ENCODE measurements around the gene OSBPL3.

The OSBPL3 gene

DNA sequence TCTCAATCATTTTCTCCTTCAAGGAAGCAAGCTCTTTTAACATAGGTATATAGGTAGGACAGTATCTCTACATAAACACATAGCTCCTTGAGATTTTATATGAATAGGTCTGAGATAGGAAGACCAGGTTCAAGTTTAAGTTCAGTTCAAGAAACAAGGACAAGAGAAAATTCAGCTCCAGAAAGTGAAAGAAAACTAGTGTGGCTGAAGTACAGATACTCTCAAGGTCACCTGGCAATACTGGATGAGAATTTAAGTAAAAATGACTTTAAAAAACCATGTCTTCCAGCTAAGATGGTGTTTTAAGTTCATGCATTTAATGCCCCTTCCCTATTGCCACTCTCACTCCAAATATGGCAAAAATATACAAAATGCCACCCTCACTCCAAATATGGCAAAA lies 91.3 kb downstream of the OSBPL3 start:
- no peak for DNase-seq

DNA sequence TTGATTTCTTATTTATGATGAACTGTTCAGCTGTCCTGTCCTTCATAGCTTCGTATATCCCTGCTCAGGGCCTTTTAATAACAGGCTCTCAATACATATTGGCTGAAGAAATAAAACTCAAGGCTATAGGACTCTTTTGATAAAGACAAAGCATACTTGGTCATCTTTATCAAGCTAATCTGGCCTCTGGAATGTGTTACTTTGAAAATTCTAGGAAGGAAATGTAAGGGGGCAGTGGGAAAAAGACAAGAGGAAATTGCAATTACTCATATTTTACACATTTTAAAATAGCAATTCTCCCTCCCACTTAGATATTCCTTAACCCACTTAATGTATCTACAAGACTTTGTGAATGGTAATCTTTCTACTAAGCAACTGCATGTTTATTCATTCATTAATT lies 94.3 kb downstream of the OSBPL3 start:
- DNase-seq = no peak

DNA sequence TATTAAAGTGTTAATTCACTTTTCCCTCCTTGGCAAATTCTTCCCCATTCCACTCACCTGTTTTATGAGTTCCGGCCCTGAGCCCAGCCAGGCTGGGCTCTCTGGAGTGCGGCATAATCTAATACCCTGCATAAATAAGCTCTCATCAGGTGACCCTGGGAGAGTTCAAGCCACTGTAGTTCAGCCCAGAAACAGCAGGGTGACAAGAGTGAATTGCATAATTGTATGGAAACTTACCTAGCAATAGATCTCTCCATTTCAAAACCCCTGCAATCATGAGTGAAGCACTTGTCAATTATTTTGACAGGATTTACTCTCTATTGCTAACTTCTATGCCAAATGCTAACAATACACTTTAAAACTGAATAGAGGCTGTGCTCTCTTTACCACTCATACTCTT lies 94.7 kb downstream of the OSBPL3 start:
- no peak for DNase-seq

DNA sequence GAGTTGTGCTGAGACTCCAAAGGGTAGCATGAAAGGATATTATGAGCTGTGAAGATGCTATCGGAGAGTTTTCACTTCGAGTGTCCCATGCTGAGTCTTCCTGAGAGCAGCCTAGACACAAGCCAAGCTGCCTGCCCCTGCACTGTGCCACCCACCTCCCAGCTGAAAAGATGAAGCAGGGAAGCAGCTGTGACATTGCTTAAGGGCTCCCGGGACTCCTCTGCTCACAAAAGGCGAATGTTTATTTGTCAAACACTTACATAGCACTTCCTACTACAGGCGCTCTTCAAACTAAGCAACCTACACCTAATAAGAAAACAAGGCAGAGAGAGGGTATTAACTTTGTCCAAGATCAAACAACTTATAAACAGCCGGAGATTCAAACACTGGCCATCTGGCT lies 95.6 kb downstream of the OSBPL3 start:
- no peak for DNase-seq

DNA sequence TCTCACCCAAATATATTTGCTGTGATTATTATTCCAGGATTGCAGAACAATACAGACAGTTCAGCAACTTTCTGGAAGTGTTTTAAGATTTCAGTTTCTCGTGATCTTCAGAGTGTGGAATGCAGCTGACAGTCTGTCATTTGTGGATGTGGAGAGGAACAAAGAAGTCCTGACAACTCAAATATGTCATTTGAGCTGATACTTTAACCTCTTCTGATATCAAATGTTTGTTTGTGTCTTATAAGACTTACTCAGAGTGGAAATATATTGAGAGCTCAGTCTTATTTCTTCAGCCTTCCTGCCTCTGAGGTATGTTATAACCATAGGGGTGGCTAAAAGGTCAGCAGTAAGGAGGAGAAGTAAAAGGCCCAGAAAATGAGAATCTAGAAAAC lies 96.4 kb downstream of the OSBPL3 start:
- no peak for DNase-seq

DNA sequence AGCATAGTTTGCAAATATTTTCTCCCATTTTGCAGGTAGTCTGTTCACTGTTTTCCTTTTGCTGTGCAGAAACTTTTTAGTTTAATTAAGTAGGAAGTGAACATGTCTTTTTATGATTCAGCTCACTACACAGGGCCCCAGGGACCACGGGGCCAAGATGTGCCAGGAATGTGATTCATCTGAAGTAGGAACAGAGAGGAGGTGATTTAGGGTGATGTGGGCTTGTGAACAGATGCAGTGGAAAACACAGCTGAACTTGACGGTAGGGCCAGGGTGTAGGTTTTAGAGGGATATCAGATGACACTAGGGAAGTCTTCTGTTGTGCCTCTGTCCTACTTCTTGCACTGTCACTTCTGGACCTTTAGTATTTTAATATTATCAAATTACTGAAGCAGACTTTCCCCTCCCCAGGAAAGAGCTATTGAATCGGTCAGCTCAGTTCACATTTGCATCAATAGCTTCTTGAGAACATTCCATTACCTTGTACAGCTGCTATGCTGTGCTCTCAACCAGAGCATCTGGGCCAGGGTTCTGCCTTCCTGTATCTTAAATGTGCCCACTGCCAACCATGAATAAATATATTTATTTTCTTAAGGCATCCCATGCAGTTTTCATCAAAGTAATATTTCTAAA lies 96.9 kb downstream of the OSBPL3 start:
- DNase-seq = no peak

DNA sequence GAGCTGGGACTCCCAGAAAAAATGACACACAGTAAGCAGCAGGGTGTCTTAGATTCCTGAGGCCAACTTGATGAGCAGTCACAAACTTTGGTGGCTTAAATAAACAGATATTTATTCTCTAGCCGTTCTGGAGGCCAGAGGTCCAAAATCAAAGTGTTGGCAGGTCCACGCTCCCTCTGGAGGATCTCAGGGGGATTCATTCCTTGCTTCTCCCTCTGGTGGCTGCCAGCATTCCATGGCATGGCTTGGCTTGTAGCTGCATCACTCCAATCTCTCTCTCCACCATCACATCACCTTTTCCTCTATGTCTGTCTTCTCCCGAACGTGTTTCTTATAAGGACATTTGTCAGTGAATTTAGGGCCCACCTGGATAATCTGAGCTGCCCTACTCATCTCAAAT lies 98.4 kb downstream of the OSBPL3 start:
- no peak for DNase-seq

DNA sequence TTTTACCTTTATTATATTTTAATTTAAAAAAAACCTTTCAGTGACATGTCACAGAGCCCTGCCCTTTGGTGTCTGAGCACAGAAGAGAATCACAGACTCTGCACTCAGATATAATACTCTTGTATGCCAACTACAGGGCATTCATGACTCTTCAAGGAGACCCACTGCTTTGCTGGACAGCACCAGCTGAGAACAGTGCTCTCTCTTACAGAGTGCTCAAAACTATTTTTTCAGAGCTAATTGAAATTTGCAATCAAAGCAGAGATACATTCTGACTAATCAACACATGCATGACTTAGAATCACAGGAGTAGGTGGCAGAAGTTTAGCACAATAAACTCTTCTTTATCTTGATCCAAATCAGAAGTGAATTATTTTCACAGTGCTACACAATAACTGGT lies 99.1 kb downstream of the OSBPL3 start:
- DNase-seq = no peak

DNA sequence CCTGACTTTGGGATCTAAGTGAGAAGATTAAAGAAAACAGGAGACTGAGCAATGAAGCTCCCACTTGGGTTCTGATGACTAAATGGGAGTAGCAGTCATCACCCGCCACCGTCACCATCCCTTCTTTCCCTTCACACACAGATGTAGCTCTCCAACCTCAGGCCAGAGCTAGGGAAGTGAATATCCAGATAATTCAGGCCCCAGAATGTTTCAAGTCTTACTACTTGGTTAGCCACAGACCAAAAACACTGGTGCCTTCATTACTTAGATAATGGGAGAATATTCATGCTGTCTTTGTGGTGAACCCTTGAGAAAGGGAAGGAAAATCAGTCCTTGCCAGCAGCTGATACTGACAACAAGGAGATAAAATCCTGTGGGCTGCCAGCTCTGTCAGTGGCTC lies 100.7 kb downstream of the OSBPL3 start:
- no peak for DNase-seq

DNA sequence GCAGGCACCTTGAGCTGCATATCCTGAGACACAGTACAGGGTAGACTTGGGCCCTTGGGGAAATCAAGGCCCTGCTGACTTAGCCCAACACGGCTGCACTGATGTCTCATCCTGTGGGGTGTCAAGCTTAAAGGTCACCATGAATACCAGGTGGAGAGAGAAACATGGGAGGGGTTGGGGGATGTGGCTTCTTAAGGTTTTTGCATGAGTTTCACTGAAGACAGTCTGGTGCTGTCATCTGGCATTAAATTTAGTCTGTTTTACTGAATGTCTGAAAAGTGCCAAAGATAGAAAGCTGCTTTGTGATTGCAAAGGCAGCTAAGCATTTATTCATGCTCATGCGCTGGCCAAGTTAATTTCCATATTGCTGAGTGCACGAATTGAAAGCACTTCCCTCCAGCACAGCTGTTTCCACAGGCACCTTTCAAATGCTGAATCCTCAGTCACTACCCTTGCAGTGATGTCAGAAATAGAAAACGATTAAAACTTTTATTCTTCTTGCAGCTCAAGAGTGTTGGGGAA lies 102.1 kb downstream of the OSBPL3 start:
- peak; percentile 17 to 26 for DNase-seq

DNA sequence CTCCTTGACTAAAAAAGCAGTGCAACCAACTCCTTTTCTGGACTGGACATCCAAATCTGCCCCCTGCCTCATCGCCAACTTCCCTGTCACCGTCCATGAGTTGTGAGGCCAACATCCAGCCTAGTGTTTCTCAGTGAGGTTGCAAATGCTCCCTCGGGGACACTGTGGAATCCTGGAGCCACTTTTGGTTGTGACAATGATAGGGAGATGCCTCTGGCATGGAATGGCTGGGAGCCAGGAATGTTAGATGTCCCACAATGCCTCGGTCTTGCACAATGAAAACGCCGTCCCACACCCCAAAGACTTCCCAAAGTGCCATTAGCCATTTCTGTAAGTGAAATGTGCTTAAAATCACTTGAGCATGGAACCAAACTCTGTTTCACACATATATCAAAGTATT lies 105.2 kb downstream of the OSBPL3 start:
- no peak for DNase-seq

DNA sequence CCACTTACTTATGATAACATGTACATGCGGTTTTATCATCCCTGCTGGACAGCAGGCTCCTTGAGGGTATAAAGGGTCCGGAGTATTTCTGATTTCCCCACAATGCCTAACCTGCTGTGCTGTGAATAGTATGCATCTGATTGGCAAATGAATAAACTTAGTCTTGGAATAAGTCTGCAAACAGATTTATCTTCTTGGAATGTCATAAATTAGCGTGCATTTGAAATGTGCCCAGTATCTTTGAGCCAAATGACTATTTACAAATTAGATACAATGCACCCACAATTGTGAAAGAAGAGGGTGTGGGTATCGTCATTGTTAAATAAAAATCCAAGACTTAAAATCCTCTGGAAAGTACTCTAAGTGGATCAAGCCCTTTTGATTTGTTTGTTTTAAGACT lies 106.0 kb downstream of the OSBPL3 start:
- no peak for DNase-seq

DNA sequence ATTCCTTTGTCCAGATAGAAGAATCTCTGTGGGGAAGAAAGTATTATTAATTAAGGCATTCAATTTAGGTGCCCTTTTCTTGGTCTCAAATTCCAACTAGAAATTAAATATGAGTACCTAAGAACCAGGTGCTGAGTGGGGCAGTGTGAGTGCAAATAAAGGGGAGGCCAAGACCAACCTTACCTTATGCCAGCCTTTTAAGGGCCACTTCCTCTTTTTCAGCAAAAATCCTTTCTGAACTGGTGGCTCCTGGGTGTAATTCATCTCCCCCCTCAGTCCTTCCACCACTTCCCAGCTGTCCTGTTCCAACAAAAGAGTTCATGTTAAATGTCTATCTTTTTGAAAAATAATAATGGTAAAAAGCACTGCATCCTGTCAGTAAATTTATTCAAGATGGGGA lies 108.2 kb downstream of the OSBPL3 start:
- no peak for DNase-seq

DNA sequence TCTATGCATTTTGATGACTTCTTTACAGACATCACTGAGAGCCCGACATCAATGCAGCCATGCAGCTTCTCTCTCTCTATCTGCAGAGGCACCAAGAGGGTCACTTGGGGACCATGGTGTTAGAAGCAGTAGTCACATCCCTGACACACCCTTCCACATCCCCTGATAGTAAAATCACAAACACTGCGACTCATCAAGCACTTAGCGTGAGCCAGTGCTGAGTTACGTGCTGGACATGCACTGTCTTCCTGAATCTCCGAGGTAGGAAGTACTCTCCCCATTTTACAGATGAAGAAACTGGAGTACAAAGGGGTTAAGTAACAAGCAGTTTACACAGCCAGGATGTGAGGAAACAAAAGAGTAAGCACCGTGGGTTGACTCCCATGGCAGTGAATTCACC lies 109.2 kb downstream of the OSBPL3 start:
- no peak for DNase-seq

DNA sequence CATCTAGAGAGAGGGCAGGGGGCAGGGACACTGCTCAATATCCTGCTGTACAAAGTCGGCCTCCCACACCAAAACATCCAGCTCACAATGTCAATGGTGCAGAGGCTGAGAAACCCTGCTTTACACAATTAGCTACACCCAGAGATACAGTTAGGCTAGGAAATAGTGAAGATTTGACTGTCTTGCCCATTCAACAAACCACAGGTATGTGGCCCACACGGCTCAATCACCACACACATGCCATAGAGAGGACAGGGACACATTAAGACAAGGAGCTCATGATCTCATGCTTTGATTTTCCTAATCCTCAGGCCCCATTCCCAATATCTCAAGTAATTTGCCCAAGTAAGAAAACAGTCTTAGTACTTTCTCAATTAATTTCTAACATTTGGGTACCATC lies 110.4 kb downstream of the OSBPL3 start:
- DNase-seq = no peak

DNA sequence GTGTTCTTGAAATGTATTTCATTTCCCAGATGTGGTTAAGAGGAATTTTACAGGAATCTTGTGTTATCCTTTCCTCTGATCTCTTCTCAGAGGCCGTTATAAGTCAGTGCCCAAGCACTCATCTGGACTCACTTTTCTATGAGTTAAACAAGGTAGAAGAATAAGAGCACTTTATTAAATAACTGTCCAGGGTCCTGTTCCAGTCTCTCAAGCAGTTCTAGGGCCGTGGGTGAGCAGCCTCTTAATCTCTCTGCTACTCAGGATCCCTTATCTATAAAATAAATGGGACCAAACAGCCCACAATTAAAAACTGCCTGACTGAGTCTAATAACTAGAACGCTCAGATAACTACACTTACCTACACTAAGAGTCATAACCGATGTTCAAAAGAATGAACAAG lies 111.2 kb downstream of the OSBPL3 start:
- no peak for DNase-seq

DNA sequence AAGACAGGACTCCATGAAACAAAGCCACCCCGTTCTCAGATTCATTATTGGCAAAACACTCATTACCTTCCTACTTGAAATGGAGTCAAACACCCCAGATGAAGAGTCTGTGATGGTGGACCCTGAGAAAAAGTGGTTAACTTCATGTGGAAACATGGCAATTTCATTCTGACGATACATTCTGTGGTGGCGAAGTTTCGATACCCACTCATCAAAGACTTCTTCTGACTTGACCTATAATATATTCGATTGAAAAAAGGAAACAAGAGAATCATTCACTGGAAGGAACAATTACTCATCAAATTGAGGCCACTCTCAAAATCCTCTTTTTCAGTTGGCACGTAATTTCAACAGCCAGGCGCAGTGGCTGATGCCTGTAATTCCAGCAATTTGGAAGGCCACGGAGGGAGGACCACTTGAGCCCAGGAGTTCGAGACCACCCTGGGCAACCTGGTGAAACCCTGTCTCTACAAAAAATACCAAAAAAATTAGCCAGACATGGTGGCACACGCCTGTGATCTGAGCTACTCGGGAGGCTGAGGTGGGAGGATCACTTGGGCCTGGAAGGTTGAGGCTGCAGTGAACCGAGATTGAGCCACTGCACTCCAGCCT lies 113.9 kb downstream of the OSBPL3 start:
- no peak for DNase-seq

DNA sequence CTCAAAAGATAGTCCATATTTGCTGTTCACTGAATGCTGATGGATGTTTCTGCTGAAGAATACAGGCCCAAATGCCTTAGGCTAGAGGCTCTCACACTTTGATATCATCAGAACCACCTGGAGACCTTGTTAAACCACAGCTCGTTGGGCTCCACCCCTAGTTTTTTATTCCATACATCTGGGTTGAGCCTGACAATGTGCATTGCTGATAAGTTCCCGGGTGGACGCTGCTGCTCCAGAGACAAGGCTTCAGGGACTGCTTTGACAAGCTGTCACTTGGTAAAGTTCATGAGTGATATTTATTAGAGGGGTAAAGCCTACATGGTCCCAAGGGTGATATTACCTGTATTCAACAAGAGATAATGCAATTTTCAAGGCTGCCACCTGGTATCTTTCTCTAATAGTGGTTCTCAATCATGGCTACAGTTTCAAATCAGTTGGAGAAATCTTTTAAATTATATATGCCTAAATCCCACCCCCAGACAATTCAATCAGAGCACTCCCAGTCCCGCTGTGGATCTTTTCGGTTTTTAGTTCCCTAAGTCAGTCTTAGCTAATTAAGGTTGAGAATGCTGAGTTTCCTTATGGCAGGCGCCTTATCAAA lies 115.7 kb downstream of the OSBPL3 start:
- no peak for DNase-seq

DNA sequence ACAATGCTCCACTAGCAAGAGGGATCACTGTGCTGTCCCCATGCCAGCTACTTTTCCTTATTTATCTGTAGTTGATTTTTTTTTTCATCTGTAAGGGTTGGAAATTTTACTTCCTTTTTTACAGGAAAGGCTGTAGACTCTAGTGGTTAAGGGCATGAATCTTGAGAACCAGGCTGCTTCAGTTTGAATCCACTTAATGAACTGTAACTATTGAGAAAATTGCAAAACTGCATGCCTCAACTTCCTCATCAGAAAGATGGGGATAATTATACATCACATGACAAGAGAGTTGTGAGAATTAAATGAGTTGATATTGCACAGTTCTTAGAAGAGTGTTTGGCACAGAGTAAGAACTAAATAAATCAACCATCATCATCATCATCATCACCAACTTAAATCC lies 116.4 kb downstream of the OSBPL3 start:
- DNase-seq = no peak

DNA sequence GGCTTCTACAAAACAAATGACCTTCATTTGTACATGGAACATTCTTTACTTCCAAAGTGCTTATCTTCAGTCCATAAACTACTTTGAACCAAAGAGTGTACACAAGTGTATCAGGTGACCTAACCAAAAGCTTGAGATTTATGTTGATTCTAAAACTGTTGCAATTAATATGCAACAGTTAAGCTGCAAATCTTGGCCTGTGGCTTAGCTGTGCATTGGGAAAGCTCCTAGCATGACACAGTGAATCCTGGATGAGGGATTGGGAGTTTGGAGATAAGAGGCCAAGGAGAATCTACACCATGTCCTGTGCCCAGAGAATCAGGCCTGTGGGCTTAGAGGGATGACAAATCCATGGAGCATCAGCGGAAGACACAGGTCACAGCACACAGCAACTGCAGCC lies 117.5 kb downstream of the OSBPL3 start:
- no peak for DNase-seq

DNA sequence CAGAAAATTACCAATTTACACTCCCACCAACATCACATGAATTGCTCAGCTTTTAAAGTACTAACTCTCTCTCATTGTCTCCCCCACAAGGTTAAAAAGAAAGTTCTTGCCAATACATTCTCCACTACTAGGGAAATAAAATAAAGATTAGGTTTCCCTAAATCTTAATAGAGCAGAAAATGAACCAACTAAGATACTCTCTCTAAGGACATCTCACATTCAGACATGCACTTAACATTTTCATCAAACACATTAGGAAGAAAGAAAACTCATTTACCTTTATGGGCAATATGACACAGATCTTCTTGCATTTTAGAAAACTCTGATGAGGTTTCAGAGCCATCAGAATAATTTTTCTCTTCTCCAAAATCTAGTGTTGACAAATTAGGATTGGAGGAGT lies 118.6 kb downstream of the OSBPL3 start:
- DNase-seq = no peak

DNA sequence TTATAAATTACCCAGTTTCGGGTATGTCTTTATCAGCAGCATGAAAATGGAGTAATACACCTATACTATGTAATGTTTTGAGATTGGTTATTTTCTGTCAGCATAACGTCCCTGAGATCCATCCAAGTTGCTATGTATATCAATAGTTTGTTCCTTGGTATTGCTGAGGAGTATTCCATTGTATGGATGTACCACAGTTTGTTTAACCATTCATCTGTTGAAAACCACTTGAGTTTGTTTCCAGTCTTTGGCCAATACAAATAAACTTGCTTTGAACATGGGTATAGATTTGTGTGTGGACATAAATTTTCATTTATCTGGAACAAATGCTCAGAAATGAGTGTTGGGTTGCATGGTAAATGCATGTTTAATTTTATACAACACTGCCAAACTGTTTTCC lies 119.4 kb downstream of the OSBPL3 start:
- no peak for DNase-seq

DNA sequence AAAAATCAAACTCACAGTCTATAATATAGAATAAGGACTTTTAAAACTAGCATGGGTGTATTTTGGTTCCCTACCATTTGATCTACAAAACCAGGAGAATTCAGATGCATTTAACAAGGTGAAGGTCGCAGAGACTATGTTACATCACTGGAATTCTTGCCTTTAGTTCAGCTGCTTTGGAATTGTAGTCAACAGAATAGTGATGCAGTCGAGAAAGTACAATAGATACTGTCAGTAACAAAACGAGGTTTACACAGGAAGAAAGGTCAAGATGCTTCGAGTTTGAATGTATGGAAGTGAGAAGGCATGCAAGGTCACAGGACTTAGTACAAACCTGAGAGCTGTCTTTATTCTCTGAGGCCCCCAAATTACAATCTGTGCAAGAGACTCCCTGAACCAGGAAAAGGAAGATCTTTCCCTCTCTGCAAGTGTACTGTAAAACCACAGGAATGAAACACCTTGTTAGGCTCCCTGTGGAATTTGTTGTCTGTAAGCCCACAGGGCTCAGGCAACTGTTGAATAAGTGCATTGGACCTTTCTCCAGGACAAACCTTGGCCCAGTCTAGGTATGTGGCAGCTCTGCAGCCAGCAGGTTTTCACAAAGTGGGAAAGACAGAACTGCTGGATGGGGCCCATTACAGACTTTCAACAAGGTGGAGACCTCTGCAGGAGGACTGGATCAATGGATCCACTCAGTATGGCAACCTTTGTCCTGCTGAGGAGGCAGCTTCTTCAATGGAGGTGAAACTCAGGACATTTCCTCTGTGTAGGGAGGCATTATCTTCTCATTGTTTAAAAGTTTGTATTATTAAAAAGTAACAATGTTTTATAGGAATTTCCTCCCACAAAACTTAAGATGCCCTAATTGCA lies 121.6 kb downstream of the OSBPL3 start:
- no peak for DNase-seq

DNA sequence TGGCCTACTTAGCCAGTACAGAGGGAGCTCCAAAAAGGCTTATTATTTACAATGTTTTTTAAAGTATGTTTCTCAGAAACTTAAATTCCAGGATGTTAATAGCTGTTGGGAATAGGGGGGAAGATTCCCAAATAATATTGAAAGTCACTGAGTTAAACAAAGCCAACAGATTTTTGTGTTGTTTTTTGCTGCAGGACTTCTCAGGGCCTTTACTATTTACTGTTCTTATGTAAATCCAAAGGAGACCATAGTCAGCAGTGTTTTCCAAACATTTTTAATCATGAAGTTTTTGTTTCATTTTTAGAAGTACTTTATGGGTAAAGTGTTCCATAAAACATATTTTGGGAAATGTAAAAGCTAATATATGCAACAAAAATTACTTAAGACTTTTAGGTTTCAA lies 122.4 kb downstream of the OSBPL3 start:
- DNase-seq = no peak

Data from activated CD4-positive, alpha-beta T cell treated with anti-CD3 and anti-CD28 coated beads for 4 hours (primary cell).